UCSD-AML1 (cell line): ENCODE data around the gene GTPBP1.

Source experiments
- DNase-seq: peaks from one replicate; lab custom pipeline; 2025; ENCODE audit not compliant: unreplicated experiment; lab: John Stamatoyannopoulos, UW

Gene GTPBP1

GRCh38 chr22:38756711-38757463 is 51.1 kb downstream of the GTPBP1 start:
- DNase-seq = no peak

GRCh38 chr22:38757464-38757757 is 51.7 kb downstream of the GTPBP1 start:
- DNase-seq = no peak

- no peak for DNase-seq
Observed at GRCh38 chr22:38758276-38758945, 52.7 kb downstream of the GTPBP1 start.

GRCh38 chr22:38759005-38759404 is 53.3 kb downstream of the GTPBP1 start:
- DNase-seq = no peak

GRCh38 chr22:38760477-38761201 is 54.9 kb downstream of the GTPBP1 start:
- DNase-seq = no peak

- no peak for DNase-seq
Observed at GRCh38 chr22:38761202-38762162, 55.7 kb downstream of the GTPBP1 start.

- no peak for DNase-seq
Observed at GRCh38 chr22:38762551-38762983, 56.8 kb downstream of the GTPBP1 start.

GRCh38 chr22:38766076-38766777 is 60.5 kb downstream of the GTPBP1 start:
- DNase-seq = peak; percentile 26

- DNase-seq = no peak
Observed at GRCh38 chr22:38767313-38767712, 61.6 kb downstream of the GTPBP1 start.

GRCh38 chr22:38768036-38768435 is 62.3 kb downstream of the GTPBP1 start:
- DNase-seq = no peak

GRCh38 chr22:38770257-38770949 is 64.7 kb downstream of the GTPBP1 start:
- DNase-seq = no peak

- no peak for DNase-seq
Observed at GRCh38 chr22:38772623-38772873, 66.8 kb downstream of the GTPBP1 start.

- no peak for DNase-seq
Observed at GRCh38 chr22:38773363-38773946, 67.7 kb downstream of the GTPBP1 start.

GRCh38 chr22:38774496-38775166 is 68.9 kb downstream of the GTPBP1 start:
- DNase-seq = no peak

GRCh38 chr22:38775656-38776055 is 69.9 kb downstream of the GTPBP1 start:
- DNase-seq = no peak

GRCh38 chr22:38776086-38776485 is 70.3 kb downstream of the GTPBP1 start:
- DNase-seq = no peak

GRCh38 chr22:38777087-38777671 is 71.4 kb downstream of the GTPBP1 start:
- no peak for DNase-seq

GRCh38 chr22:38781033-38781432 is 75.3 kb downstream of the GTPBP1 start:
- DNase-seq = no peak
